Psoas muscle (tissue), 8 donors: ENCODE results near the gene UTF1. TPM values are rescaled to one million over a fixed set of nuclear protein-coding genes. Genes with fewer than 3 reads are reported as not detected.

Experiments
- ATAC-seq, 4 donors: fragments of 200-7000 bp; cut with Tn5 transposase; one replicate each; pipeline ENCODE4 v1.9.1; 2020; ENCODE audit warnings: moderate library complexity in 3 of 4, mild to moderate bottlenecking in 2 of 4
- DNase-seq, 2 donors: peaks; one replicate each; pipeline ENCODE4 v3.0.0-alpha.2; 2020
- H3K27ac ChIP-seq: fragments of 200-600 bp; one replicate; pipeline ENCODE4 v1.8.0; 2022
- H3K27me3 ChIP-seq, 3 donors: fragments of 200-600 bp in 1 of 3; one replicate each; pipeline versions ENCODE4 v1.6.1 to v1.8.0; 2013 to 2022; ENCODE audit warnings: low read length in 2 of 3, mild to moderate bottlenecking in 2 of 3, moderate library complexity in 1 of 3; ENCODE audit not compliant: insufficient read depth in 3 of 3
- H3K36me3 ChIP-seq, 2 donors: fragments of 200-600 bp in 1 of 2; one replicate each; pipeline versions ENCODE4 v1.6.1 to v1.8.0; 2013 to 2022; ENCODE audit warnings: low read depth in 1 of 2, mild to moderate bottlenecking in 1 of 2, moderate library complexity in 1 of 2; ENCODE audit not compliant: insufficient read depth in 1 of 2
- H3K4me1 ChIP-seq: fragments of 200-600 bp; one replicate; pipeline ENCODE4 v1.8.0; 2022
- H3K4me3 ChIP-seq: fragments of 200-600 bp; one replicate; pipeline ENCODE4 v1.8.0; 2022; ENCODE audit warnings: mild to moderate bottlenecking
- H3K9me3 ChIP-seq: fragments of 200-600 bp; one replicate; pipeline ENCODE4 v1.8.0; 2022
- WGBS, 3 donors: extraction: QIAGEN DNeasy Blood & Tissue Kit; methylation state at CpG; one replicate each; pipeline versions ENCODE4 v1.1.6 to v1.1.7; 2013; 5-methylcytosine and 5-hydroxymethylcytosine counted together
- intact Hi-C, 2 donors: fragments of 100-400 bp; cut with DNase I; formaldehyde crosslinking; loops; one replicate each; pipeline versions ENCODE4 v1.11.0 to v1.14.2; 2022
- polyA plus RNA-seq, 3 donors: library from polyadenylated mRNA; stranded (reverse); fragments of 200-250 nt; gene quantifications; one replicate each; pipeline ENCODE4 v1.2.3, GENCODE V29; 2013
- total RNA-seq, 4 donors: library from RNA; stranded (reverse); fragmentation: NEBNext Ultra II Directional in 2 of 4; extraction: Animal tissue kit (Norgen Biotek cat#: 25700) in 2 of 4; gene quantifications; one replicate each; pipeline versions ENCODE4 v1.2.1 to v1.2.4, GENCODE V29; 2021 to 2023
- TF ChIP-seq, protein P1 (sequence below): fragments of 200-600 bp; IDR thresholded peaks from one replicate; pipeline ENCODE4 v1.8.0; 2022; ENCODE audit warnings: antibody characterized with exemption
- donor health status: healthy with polysubstance abuse.
- donor health status: DM: no; HTN: no; CAD: no; lungs with moderate emphysema.
- donor health status: Bipolar disorder and iron deficiency.
- donor health status: healthy.
- donor health status: DM: yes; HTN: yes; CAD: no.
- donor health status: DM: no; HTN: no; CAD: no.
- donor health status: DM: no; HTN: no; CAD: no.
- donor health status: DM: yes; HTN: yes; CAD: no.

Gene UTF1
- total and polyA plus RNA-seq, 7 donors, result not detected

DNA sequence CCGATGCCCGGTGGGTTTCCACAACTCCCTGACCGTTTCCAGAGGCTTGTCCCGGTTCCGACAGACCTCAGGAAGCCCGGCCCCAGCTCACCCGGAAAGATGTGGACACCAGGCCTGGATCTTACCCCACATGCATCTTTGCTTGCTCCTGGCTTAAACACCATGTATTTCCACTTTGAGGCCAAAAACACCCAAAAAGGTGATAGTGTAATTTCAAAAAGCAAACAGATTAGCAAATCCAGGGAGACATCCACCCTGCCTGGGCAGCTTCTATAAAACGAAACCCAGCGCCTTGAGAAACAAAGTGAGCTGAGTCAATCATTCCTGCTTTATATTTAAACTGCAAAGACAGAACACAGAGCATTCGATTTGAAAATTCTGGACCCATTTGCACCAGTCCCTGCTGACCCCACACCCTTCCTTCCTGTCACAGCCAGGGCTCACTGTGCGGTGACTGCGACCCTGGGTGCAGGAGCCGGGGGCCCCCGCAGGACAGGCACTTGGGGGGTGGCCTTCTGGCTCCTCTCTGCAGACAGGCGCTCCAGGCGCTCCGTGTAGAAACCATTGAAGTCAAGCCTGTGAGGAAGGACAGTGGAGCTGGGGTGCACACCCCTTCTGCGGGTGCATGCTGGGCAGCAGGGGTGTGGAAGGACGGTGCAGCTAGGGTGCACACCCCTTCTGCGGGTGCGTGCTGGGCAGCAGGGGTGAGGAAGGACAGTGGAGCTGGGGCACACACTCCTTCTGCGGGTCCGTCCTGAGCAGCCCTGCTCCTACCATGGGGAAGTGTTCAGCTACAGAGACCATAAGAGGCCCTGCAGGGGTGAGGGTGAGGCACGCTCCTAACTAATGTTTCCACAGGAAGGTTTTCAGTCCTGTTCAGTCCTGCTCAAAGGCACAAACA, 49.6 kb downstream of the UTF1 start:
- TF ChIP-seq, protein P1, sequence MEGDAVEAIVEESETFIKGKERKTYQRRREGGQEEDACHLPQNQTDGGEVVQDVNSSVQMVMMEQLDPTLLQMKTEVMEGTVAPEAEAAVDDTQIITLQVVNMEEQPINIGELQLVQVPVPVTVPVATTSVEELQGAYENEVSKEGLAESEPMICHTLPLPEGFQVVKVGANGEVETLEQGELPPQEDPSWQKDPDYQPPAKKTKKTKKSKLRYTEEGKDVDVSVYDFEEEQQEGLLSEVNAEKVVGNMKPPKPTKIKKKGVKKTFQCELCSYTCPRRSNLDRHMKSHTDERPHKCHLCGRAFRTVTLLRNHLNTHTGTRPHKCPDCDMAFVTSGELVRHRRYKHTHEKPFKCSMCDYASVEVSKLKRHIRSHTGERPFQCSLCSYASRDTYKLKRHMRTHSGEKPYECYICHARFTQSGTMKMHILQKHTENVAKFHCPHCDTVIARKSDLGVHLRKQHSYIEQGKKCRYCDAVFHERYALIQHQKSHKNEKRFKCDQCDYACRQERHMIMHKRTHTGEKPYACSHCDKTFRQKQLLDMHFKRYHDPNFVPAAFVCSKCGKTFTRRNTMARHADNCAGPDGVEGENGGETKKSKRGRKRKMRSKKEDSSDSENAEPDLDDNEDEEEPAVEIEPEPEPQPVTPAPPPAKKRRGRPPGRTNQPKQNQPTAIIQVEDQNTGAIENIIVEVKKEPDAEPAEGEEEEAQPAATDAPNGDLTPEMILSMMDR, result no peak
- Histone ChIP-seq H3K36me3 (peaks cover 4 to 62% of the 10 kb centered on the region in 2 donors), H3K4me3 (no peak overlapping the region), H3K9me3 (no peaks in the 10 kb centered on the region), H3K27me3 (peaks cover 0 to 27% (median 7%) of the 10 kb centered on the region in 3 donors), H3K27ac (no peak overlapping the region), H3K4me1 (no peaks in the 10 kb centered on the region)
- intact Hi-C loops, result no loop called here
- WGBS, 3 donors, result 85 to 88% (median 86%) methylated on average over 23 to 24 of the region's 24 CpGs
- ATAC-seq (no peak), DNase-seq (no peak)

DNA sequence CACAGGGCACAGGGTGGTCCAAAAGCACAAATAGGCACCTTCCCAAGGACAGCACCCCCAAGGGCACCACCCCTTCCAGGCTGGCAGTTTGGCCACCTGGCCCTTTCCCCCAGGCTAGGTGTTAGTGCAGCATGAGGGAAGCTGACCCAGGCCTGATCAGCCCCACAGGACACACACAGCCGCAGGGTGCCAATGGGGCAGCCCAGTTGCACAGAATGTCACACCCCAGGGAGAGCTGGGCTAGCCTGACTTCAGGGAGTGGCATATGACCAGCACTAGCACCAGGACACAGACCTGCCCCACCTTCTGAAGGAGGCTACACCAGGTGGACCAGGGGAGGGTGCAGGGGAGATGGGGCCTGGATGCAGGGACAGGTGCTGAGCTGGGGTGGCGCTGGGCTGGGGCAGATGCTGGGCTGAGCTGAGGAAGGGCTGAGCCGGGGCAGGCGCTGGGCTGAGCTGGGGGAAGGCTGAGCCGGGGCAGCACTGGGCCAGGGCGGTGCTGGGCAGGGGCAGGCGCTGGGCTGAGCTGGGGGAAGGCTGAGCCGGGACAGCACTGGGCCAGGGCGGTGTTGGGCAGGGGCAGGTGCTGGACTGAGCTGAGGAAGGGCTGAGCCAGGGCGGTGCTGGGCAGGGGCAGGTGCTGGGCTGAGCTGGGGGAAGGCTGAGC, 50.5 kb downstream of the UTF1 start:
- no peak overlapping the region for H3K27ac ChIP-seq
- ATAC-seq (no peak), DNase-seq (no peak)
- TF ChIP-seq, protein P1, result no peak
- intact Hi-C loops, result no loop called here
- peaks cover 4 to 71% of the 10 kb centered on the region in 2 donors for H3K36me3 ChIP-seq
- H3K4me3 ChIP-seq, result no peak overlapping the region
- H3K9me3 ChIP-seq, result no peaks in the 10 kb centered on the region
- H3K4me1 ChIP-seq, result no peaks in the 10 kb centered on the region
- 84 to 86% (median 85%) methylated on average over 8 to 10 of the region's 10 CpGs for WGBS, 3 donors
- H3K27me3 ChIP-seq, result peaks cover 0 to 18% (median 7%) of the 10 kb centered on the region in 3 donors

DNA sequence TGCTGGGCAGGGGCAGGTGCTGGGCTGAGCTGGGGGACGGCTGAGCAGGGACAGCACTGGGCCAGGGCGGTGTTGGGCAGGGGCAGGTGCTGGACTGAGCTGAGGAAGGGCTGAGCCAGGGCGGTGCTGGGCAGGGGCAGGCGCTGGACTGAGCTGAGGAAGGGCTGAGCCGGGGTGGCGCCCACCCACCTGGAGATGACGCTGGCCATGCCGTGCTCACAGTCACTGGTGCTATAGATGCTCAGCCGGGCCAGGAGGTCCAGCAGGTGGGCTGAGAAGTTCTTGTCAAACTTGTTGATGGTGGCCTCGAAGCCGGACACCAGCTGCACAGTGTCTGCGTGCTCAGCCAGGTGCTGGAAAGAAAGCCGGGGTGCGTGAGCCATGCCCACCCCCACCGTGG, 51.1 kb downstream of the UTF1 start:
- Histone ChIP-seq H3K27ac (no peak overlapping the region), H3K4me3 (no peak overlapping the region), H3K36me3 (peaks cover 4 to 77% of the 10 kb centered on the region in 2 donors), H3K9me3 (no peaks in the 10 kb centered on the region), H3K4me1 (no peaks in the 10 kb centered on the region), H3K27me3 (peaks cover 0 to 12% (median 3%) of the 10 kb centered on the region in 3 donors)
- intact Hi-C loops, result no loop called here
- 87 to 90% (median 89%) methylated on average over 13 to 15 of the region's 15 CpGs for WGBS, 3 donors
- no peak for ATAC-seq
- TF ChIP-seq, protein P1, result no peak
- DNase-seq, result no peak

Other genes with a start within 250 kb of the UTF1 start
- gene ADGRA1, start 142.3 kb upstream of the UTF1 start, total RNA-seq, result under 1 TPM in 3 of 4 donors, not detected in 1; 0.06 to 0.84 (median 0.44) TPM
- gene ADGRA1, start 142.3 kb upstream of the UTF1 start, polyA plus RNA-seq, result under 1 TPM in 2 of 3 donors, not detected in 1; 0.05 to 0.08 TPM
- under 1 TPM in 1 of 4 donors, not detected in 3; 0.10 TPM for gene KNDC1, start 70.0 kb upstream of the UTF1 start, total RNA-seq
- under 1 TPM in 2 of 3 donors, not detected in 1; under 0.01 to 0.01 TPM for gene KNDC1, start 70.0 kb upstream of the UTF1 start, polyA plus RNA-seq
- gene VENTX, start 7.6 kb downstream of the UTF1 start, total RNA-seq, result under 1 TPM; 0.21 to 0.32 (median 0.27) TPM
- under 1 TPM; 0.03 to 0.34 (median 0.13) TPM for gene VENTX, start 7.6 kb downstream of the UTF1 start, polyA plus RNA-seq
- 1 to 10 TPM; 2.2 to 2.8 (median 2.5) TPM for gene ADAM8, start 46.7 kb downstream of the UTF1 start, total RNA-seq
- under 1 TPM; 0.21 to 0.94 (median 0.29) TPM for gene ADAM8, start 46.7 kb downstream of the UTF1 start, polyA plus RNA-seq
- 10 to 100 TPM; 31.0 to 53.2 (median 41.1) TPM for gene TUBGCP2, start 78.7 kb downstream of the UTF1 start, total RNA-seq
- 10 to 100 TPM; 20.3 to 33.8 (median 25.1) TPM for gene TUBGCP2, start 78.7 kb downstream of the UTF1 start, polyA plus RNA-seq
- 10 to 100 TPM; 47.6 to 64.2 (median 54.0) TPM for gene ZNF511, start 78.7 kb downstream of the UTF1 start, total RNA-seq
- gene ZNF511, start 78.7 kb downstream of the UTF1 start, polyA plus RNA-seq, result 10 to 100 TPM; 43.2 to 51.3 (median 44.7) TPM
- gene CALY, start 106.7 kb downstream of the UTF1 start, total RNA-seq, result not detected
- gene CALY, start 106.7 kb downstream of the UTF1 start, polyA plus RNA-seq, result under 1 TPM in 1 of 3 donors, not detected in 2; 0.05 TPM
- gene PRAP1, start 117.2 kb downstream of the UTF1 start, total RNA-seq, result not detected
- under 1 TPM in 2 of 3 donors, not detected in 1; 0.14 to 0.64 TPM for gene PRAP1, start 117.2 kb downstream of the UTF1 start, polyA plus RNA-seq
- gene FUOM, start 127.8 kb downstream of the UTF1 start, total RNA-seq, result 1 to 10 TPM; 3.0 to 6.7 (median 4.5) TPM
- 1 to 10 TPM; 5.4 to 9.1 (median 8.6) TPM for gene FUOM, start 127.8 kb downstream of the UTF1 start, polyA plus RNA-seq
- gene ECHS1, start 143.1 kb downstream of the UTF1 start, total RNA-seq, result 100 to 1,000 TPM in 3 of 4 donors, 10 to 100 TPM in 1; 83.2 to 151 (median 120) TPM
- gene ECHS1, start 143.1 kb downstream of the UTF1 start, polyA plus RNA-seq, result 100 to 1,000 TPM; 107 to 131 (median 123) TPM
- gene PAOX, start 149.0 kb downstream of the UTF1 start, total RNA-seq, result 1 to 10 TPM; 3.1 to 5.2 (median 3.4) TPM
- 1 to 10 TPM; 2.4 to 4.1 (median 3.6) TPM for gene PAOX, start 149.0 kb downstream of the UTF1 start, polyA plus RNA-seq
- 10 to 100 TPM; 22.7 to 37.7 (median 26.5) TPM for gene MTG1, start 163.9 kb downstream of the UTF1 start, total RNA-seq
- 10 to 100 TPM; 31.5 to 67.1 (median 32.2) TPM for gene MTG1, start 163.9 kb downstream of the UTF1 start, polyA plus RNA-seq
- not detected for gene SPRN, start 194.4 kb downstream of the UTF1 start, total RNA-seq
- gene SPRN, start 194.4 kb downstream of the UTF1 start, polyA plus RNA-seq, result under 1 TPM; 0.08 to 0.22 (median 0.12) TPM
- 1 to 10 TPM in 2 of 4 donors, under 1 TPM in 2; 0.37 to 1.8 (median 0.94) TPM for gene SCART1, start 223.7 kb downstream of the UTF1 start, total RNA-seq
- 1 to 10 TPM in 1 of 3 donors, under 1 TPM in 2; 0.08 to 1.1 (median 0.14) TPM for gene SCART1, start 223.7 kb downstream of the UTF1 start, polyA plus RNA-seq